Ishikawa (cell line): ENCODE results near the gene DDX41.
A peak's percentile ranks its signal among the peaks of the same experiment; 100 is the strongest.

ENCODE experiments used
- CEBPB ChIP-seq: IDR thresholded peaks from 2 replicates; pipeline ENCODE4 v1.6.1; 2012
- CREB1 ChIP-seq: IDR thresholded peaks from 2 replicates; pipeline ENCODE4 v1.6.1; 2012; ENCODE audit warnings: low read depth
- EGR1 ChIP-seq: IDR thresholded peaks from 2 replicates; pipeline ENCODE4 v1.6.1; 2012
- EP300 ChIP-seq: IDR thresholded peaks from 2 replicates; pipeline ENCODE4 v1.6.1; 2012; ENCODE audit warnings: borderline replicate concordance
- FOXM1 ChIP-seq: IDR thresholded peaks from 2 replicates; pipeline ENCODE4 v1.6.1; 2012; ENCODE audit warnings: low read depth, borderline replicate concordance
- MAX ChIP-seq: IDR thresholded peaks from 2 replicates; pipeline ENCODE4 v1.6.1; 2012
- NFIC ChIP-seq: IDR thresholded peaks from 2 replicates; pipeline ENCODE4 v1.6.1; 2012
- RAD21 ChIP-seq: IDR thresholded peaks from 2 replicates; pipeline ENCODE4 v1.6.1; 2012; ENCODE audit warnings: low read depth
- REST ChIP-seq: IDR thresholded peaks from 2 replicates; pipeline ENCODE4 v1.6.1; 2012; ENCODE audit warnings: low read depth, mild to moderate bottlenecking
- TAF1 ChIP-seq: IDR thresholded peaks from 2 replicates; pipeline ENCODE4 v1.6.1; 2012; ENCODE audit warnings: low read depth, mild to moderate bottlenecking
- TCF12 ChIP-seq: IDR thresholded peaks from 2 replicates; pipeline ENCODE4 v1.6.1; 2012; ENCODE audit warnings: low read depth
- TEAD4 ChIP-seq: IDR thresholded peaks from 2 replicates; pipeline ENCODE4 v1.6.1; 2012
- USF1 ChIP-seq: IDR thresholded peaks from 2 replicates; pipeline ENCODE4 v1.6.1; 2012
- YY1 ChIP-seq: IDR thresholded peaks from 2 replicates; pipeline ENCODE4 v1.6.1; 2012; ENCODE audit warnings: low read depth
- ZBTB7A ChIP-seq: IDR thresholded peaks from 2 replicates; pipeline ENCODE4 v1.6.1; 2012; ENCODE audit warnings: low read depth

The DDX41 gene

GRCh38 chr5:177491429-177491945 lies 25.3 kb downstream of the DDX41 start:
- TF ChIP-seq RAD21: peak; percentile 49; the same call in 1 of the 2 replicates
- TF ChIP-seq TAF1: no peak
- no peak for TF ChIP-seq NFIC
- TF ChIP-seq REST: no peak
- no peak for TF ChIP-seq TCF12
- TF ChIP-seq ZBTB7A: peak; percentile 76
- TF ChIP-seq CEBPB: no peak
- no peak for TF ChIP-seq USF1
- TF ChIP-seq EGR1: no peak
- TF ChIP-seq CREB1: no peak
- TF ChIP-seq MAX: no peak
- no peak for TF ChIP-seq YY1
- TF ChIP-seq TEAD4: no peak
- TF ChIP-seq EP300: no peak
- no peak for TF ChIP-seq FOXM1

GRCh38 chr5:177490992-177491391 lies 25.8 kb downstream of the DDX41 start:
- TF ChIP-seq REST: no peak
- TF ChIP-seq CEBPB: no peak

- TF ChIP-seq EP300 (no peak), RAD21 (no peak), EGR1 (no peak), ZBTB7A (no peak), USF1 (no peak), YY1 (no peak), NFIC (no peak), REST (no peak), FOXM1 (no peak), TAF1 (no peak), TCF12 (no peak), CEBPB (no peak), TEAD4 (no peak)
These were observed 26.3 kb downstream of the DDX41 start for GRCh38 chr5:177490311-177490991.

- no peak for TF ChIP-seq CEBPB
- TF ChIP-seq TAF1: no peak
- TF ChIP-seq EGR1: no peak
- TF ChIP-seq FOXM1: no peak
- no peak for TF ChIP-seq USF1
- TF ChIP-seq RAD21: no peak
- TF ChIP-seq REST: no peak
- no peak for TF ChIP-seq TEAD4
- no peak for TF ChIP-seq CREB1
- no peak for TF ChIP-seq TCF12
- no peak for TF ChIP-seq EP300
- no peak for TF ChIP-seq NFIC
- TF ChIP-seq ZBTB7A: no peak
- no peak for TF ChIP-seq YY1
- no peak for TF ChIP-seq MAX
These were observed 27.5 kb downstream of the DDX41 start for GRCh38 chr5:177489119-177489716.
